SK-N-SH (cell line): ENCODE data around the gene PHF21A. TPM values are rescaled to one million over a fixed set of nuclear protein-coding genes. Genes with fewer than 3 reads are reported as not detected.

Experiments used
- CHD2 ChIP-seq: fragments of 150-350 bp; IDR thresholded peaks from 2 replicates; pipeline ENCODE4 v1.6.1; 2018; ENCODE audit warnings: low read length; ENCODE audit not compliant: partially characterized antibody
- ELF1 ChIP-seq: IDR thresholded peaks from 2 replicates; pipeline ENCODE4 v1.4.0; 2012
- EP300 ChIP-seq, 2 experiments: IDR thresholded peaks; 2 replicates each; pipeline versions ENCODE4 v1.4.0 to v1.6.1; 2012; ENCODE audit warnings: borderline replicate concordance in 1 of 2, low read depth in 1 of 2, low read length in 1 of 2
- FOSL2 ChIP-seq: IDR thresholded peaks from 2 replicates; pipeline ENCODE4 v1.4.0; 2012; ENCODE audit warnings: low read depth, mild to moderate bottlenecking, moderate library complexity, borderline replicate concordance
- FOXJ3 ChIP-seq: sonication (generic); formaldehyde crosslinking; IDR thresholded peaks from 2 replicates; pipeline ENCODE4 v1.5.1; 2020; ENCODE audit warnings: mild to moderate bottlenecking, missing genetic modification reagents
- FOXM1 ChIP-seq: IDR thresholded peaks from 2 replicates; pipeline ENCODE4 v1.4.0; 2012; ENCODE audit warnings: low read depth, mild to moderate bottlenecking
- GABPA ChIP-seq: IDR thresholded peaks from 2 replicates; pipeline ENCODE4 v1.4.0; 2012; ENCODE audit warnings: low read depth, mild to moderate bottlenecking
- JUND ChIP-seq: IDR thresholded peaks from 2 replicates; pipeline ENCODE4 v1.4.0; 2012
- MXI1 ChIP-seq: IDR thresholded peaks from 2 replicates; pipeline ENCODE4 v1.6.1; 2012; ENCODE audit warnings: mild to moderate bottlenecking, low read depth, low read length, improper control_type of control experiment
- NFIC ChIP-seq: IDR thresholded peaks from 2 replicates; pipeline ENCODE4 v1.4.0; 2012; ENCODE audit warnings: borderline replicate concordance
- NRF1 ChIP-seq: IDR thresholded peaks from 2 replicates; pipeline ENCODE4 v1.6.1; 2012; ENCODE audit warnings: low read depth, mild to moderate bottlenecking, low read length
- RAD21 ChIP-seq: IDR thresholded peaks from 2 replicates; pipeline ENCODE4 v1.6.1; 2012; ENCODE audit warnings: mild to moderate bottlenecking, low read length
- RFX5 ChIP-seq: IDR thresholded peaks from 2 replicates; pipeline ENCODE4 v1.6.1; 2012; ENCODE audit warnings: mild to moderate bottlenecking, improper control_type of control experiment, low read length
- RXRA ChIP-seq: IDR thresholded peaks from 2 replicates; pipeline ENCODE4 v1.4.0; 2012; ENCODE audit warnings: low read depth, mild to moderate bottlenecking, borderline replicate concordance
- TAF1 ChIP-seq: IDR thresholded peaks from 2 replicates; pipeline ENCODE4 v1.6.1; 2012; ENCODE audit warnings: low read depth, mild to moderate bottlenecking, low read length, moderate library complexity, borderline replicate concordance
- YY1 ChIP-seq: IDR thresholded peaks from 2 replicates; pipeline ENCODE4 v1.4.0; 2012; ENCODE audit warnings: low read depth, mild to moderate bottlenecking
- polyA plus RNA-seq, 3 experiments: library from polyadenylated mRNA; depleted of rRNA; stranded (reverse); fragments of >200 nt; gene quantifications; 2 replicates each; pipeline ENCODE4 v1.2.3, GENCODE V29; 2012
- TF ChIP-seq, protein P1 (sequence below): IDR thresholded peaks from 2 replicates; pipeline ENCODE4 v1.6.1; 2012; ENCODE audit warnings: mild to moderate bottlenecking, low read depth, low read length, moderate library complexity
- TF ChIP-seq, protein P2 (sequence below): fragments of 150-350 bp; IDR thresholded peaks from 2 replicates; pipeline ENCODE4 v1.6.1; 2016; ENCODE audit warnings: mild to moderate bottlenecking, low read depth, low read length
- TF ChIP-seq, protein P3 (sequence below): fragments of 150-350 bp; IDR thresholded peaks from 2 replicates; pipeline ENCODE4 v1.6.1; 2017; ENCODE audit warnings: antibody characterized with exemption, low read length, low read depth, borderline replicate concordance
- TF ChIP-seq, protein P4 (sequence below): IDR thresholded peaks from 2 replicates; pipeline ENCODE4; 2012
- TF ChIP-seq, protein P5 (sequence below): IDR thresholded peaks from 2 replicates; pipeline ENCODE4 v1.4.0; 2012; ENCODE audit warnings: low read depth, borderline replicate concordance

Gene PHF21A
- polyA plus RNA-seq, 1 of the 3 experiments (the other 2 are of a cell fraction) = 18.8 TPM

DNA sequence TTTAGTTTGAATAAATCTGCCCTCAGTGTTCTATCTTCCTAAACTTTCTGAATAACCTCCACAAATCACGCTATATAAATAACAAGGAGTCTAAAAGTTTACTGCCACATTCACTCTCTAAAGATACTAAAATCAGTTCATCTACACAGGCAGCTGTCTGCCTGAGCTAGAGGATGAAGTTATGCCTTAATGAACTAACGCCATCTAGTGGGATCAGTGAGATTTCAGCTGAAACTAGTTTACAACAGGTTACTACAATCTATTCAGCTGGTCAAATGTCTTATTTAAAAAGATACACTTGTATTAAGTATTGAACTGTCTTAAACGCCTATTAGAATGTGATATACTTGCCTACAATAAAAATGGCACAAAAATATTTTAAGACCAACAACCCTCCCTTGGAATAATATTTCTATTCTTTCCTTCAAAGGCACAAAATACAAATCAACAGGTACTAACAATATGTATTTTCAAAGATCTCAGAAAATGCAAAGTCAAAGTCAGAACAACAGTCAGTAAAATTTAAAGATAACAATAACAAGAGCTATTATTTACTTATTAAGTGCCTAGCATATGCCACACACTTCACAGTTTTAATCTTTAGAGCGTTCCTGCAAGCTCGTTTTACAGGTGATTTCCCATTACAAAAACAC, 114.7 kb downstream of the PHF21A start (continued):
- TF ChIP-seq MXI1 (no peak), TAF1 (no peak), FOXJ3 (CRISPR knock-in tag) (no peak), NRF1 (no peak), JUND (no peak), ELF1 (no peak), NFIC (no peak), FOSL2 (no peak), RAD21 (peak; percentile 94), GABPA (no peak), YY1 (no peak), CHD2 (no peak), FOXM1 (no peak), RXRA (no peak), EP300 (IDR thresholded peaks at IDR 0.05; ENCODE audit: borderline replicate concordance in 1 of 2, low read depth in 1 of 2, low read length in 1 of 2) (no peak), RFX5 (no peak)
- TF ChIP-seq, protein P1, sequence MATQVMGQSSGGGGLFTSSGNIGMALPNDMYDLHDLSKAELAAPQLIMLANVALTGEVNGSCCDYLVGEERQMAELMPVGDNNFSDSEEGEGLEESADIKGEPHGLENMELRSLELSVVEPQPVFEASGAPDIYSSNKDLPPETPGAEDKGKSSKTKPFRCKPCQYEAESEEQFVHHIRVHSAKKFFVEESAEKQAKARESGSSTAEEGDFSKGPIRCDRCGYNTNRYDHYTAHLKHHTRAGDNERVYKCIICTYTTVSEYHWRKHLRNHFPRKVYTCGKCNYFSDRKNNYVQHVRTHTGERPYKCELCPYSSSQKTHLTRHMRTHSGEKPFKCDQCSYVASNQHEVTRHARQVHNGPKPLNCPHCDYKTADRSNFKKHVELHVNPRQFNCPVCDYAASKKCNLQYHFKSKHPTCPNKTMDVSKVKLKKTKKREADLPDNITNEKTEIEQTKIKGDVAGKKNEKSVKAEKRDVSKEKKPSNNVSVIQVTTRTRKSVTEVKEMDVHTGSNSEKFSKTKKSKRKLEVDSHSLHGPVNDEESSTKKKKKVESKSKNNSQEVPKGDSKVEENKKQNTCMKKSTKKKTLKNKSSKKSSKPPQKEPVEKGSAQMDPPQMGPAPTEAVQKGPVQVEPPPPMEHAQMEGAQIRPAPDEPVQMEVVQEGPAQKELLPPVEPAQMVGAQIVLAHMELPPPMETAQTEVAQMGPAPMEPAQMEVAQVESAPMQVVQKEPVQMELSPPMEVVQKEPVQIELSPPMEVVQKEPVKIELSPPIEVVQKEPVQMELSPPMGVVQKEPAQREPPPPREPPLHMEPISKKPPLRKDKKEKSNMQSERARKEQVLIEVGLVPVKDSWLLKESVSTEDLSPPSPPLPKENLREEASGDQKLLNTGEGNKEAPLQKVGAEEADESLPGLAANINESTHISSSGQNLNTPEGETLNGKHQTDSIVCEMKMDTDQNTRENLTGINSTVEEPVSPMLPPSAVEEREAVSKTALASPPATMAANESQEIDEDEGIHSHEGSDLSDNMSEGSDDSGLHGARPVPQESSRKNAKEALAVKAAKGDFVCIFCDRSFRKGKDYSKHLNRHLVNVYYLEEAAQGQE = no peak
- TF ChIP-seq, protein P2, sequence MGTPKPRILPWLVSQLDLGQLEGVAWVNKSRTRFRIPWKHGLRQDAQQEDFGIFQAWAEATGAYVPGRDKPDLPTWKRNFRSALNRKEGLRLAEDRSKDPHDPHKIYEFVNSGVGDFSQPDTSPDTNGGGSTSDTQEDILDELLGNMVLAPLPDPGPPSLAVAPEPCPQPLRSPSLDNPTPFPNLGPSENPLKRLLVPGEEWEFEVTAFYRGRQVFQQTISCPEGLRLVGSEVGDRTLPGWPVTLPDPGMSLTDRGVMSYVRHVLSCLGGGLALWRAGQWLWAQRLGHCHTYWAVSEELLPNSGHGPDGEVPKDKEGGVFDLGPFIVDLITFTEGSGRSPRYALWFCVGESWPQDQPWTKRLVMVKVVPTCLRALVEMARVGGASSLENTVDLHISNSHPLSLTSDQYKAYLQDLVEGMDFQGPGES = no peak
- TF ChIP-seq, protein P3, sequence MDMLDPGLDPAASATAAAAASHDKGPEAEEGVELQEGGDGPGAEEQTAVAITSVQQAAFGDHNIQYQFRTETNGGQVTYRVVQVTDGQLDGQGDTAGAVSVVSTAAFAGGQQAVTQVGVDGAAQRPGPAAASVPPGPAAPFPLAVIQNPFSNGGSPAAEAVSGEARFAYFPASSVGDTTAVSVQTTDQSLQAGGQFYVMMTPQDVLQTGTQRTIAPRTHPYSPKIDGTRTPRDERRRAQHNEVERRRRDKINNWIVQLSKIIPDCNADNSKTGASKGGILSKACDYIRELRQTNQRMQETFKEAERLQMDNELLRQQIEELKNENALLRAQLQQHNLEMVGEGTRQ = no peak
- TF ChIP-seq, protein P4, sequence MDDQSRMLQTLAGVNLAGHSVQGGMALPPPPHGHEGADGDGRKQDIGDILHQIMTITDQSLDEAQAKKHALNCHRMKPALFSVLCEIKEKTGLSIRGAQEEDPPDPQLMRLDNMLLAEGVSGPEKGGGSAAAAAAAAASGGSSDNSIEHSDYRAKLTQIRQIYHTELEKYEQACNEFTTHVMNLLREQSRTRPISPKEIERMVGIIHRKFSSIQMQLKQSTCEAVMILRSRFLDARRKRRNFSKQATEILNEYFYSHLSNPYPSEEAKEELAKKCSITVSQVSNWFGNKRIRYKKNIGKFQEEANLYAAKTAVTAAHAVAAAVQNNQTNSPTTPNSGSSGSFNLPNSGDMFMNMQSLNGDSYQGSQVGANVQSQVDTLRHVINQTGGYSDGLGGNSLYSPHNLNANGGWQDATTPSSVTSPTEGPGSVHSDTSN = no peak
- TF ChIP-seq, protein P5, sequence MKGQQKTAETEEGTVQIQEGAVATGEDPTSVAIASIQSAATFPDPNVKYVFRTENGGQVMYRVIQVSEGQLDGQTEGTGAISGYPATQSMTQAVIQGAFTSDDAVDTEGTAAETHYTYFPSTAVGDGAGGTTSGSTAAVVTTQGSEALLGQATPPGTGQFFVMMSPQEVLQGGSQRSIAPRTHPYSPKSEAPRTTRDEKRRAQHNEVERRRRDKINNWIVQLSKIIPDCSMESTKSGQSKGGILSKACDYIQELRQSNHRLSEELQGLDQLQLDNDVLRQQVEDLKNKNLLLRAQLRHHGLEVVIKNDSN = no peak
- TF ChIP-seq, all 33 proteins: peak for 4
